ENCODE results near the gene MRPL50.

Gene MRPL50

DNA sequence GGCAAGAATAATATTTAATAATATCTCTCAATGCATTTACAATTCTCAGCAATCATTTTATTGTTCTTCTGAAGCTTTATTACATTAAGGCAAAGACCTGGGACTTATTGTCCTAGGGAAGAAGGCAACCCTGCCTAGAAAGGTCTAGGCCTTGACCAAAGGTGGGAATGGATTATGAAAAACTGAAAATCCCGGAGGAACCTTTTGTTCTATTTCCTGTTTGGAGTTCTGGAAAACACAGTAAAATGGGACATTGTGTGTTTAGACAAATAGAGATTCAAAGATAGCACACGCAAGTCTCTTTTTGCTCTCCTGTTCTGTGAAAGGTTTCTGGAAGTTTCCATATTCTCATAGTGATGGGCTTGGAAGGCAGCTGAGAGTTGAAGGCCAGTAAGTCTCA is 44.7 kb downstream of the MRPL50 start:
- DNase-seq (ENCODE audit: extremely low read depth, low read depth) = no peak
- TF ChIP-seq CTCF (IDR thresholded peaks at IDR 0.05; ENCODE audit: low read depth, low read length) = no peak

GRCh38 chr9:101352892-101353463 is 45.4 kb downstream of the MRPL50 start:
- no peak for TF ChIP-seq CTCF (IDR thresholded peaks at IDR 0.05; ENCODE audit: low read depth, low read length)
- no peak for DNase-seq (ENCODE audit: extremely low read depth, low read depth)

- DNase-seq (ENCODE audit: extremely low read depth, low read depth) = no peak
- no peak for TF ChIP-seq CTCF (IDR thresholded peaks at IDR 0.05; ENCODE audit: low read depth, low read length)
Measured at GRCh38 chr9:101350285-101350684, 48.1 kb downstream of the MRPL50 start.

DNA sequence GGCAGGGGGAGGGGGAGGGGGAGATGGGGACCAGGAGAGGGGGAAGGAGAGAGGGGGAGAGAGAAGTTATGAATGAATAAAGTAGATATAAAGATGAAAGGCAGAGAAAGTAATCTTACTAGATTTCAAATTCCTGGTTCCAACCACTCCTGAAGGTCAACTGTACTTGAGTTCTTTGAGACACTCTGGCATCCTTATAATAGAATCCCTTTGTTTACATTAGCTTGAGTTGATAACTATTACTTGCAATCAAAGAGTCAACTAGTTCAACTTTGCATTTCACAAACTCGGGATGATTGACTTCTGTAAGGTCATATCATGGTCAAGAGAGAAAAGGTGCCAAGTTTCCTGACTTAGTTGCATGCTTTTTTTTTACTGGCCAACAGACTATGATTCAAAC is 55.8 kb downstream of the MRPL50 start:
- DNase-seq (ENCODE audit: extremely low read depth, low read depth) = no peak
- TF ChIP-seq CTCF (IDR thresholded peaks at IDR 0.05; ENCODE audit: low read depth, low read length) = no peak

GRCh38 chr9:101341958-101342357 is 56.5 kb downstream of the MRPL50 start:
- DNase-seq (ENCODE audit: extremely low read depth, low read depth) = no peak
- TF ChIP-seq CTCF (IDR thresholded peaks at IDR 0.05; ENCODE audit: low read depth, low read length) = no peak
